ENCODE data around the gene ATRX.
"Not testable (repeated sequence)": the region's sequence is repeated elsewhere in the genome, so short reads cannot be mapped to it uniquely, and the experiment has no call there.

Gene ATRX

GRCh38 chrX:77510007-77510406, 276.0 kb downstream of the ATRX start:
- Histone ChIP-seq H3K4me1 (ENCODE audit: insufficient read depth, low read length, poor library complexity, severe bottlenecking) (no peaks in the 10 kb centered on the region), H2AFZ (ENCODE audit: low read length) (no peak overlapping the region), H3K79me2 (ENCODE audit: insufficient read depth, low read length) (no peaks in the 10 kb centered on the region), H3K4me3 (ENCODE audit: low read length, poor library complexity, severe bottlenecking) (no peak overlapping the region), H3K36me3 (ENCODE audit: insufficient read depth, low read length) (peaks cover 41% of the 10 kb centered on the region), H3K9ac (ENCODE audit: low read depth, low read length, poor library complexity, severe bottlenecking) (no peak overlapping the region), H3F3A (ENCODE audit: low read depth) (no peaks in the 10 kb centered on the region), H4K20me1 (ENCODE audit: insufficient read depth, low read length, poor library complexity, severe bottlenecking) (no peaks in the 10 kb centered on the region), H3K9me2 (replicated peaks; ENCODE audit: low read depth, low read length) (no peaks in the 10 kb centered on the region), H3K4me2 (ENCODE audit: low read depth, low read length, poor library complexity, severe bottlenecking) (no peak overlapping the region), H3K27me3 (ENCODE audit: insufficient read depth, low read length, poor library complexity, severe bottlenecking) (no peaks in the 10 kb centered on the region), H3K9me3 (ENCODE audit: insufficient read depth, low read depth, low read length) (no peaks in the 10 kb centered on the region)
- TF ChIP-seq CTCF (conservative IDR thresholded peaks at IDR 0.05; ENCODE audit: low read length) (no peak), EZH2phosphoT487 (IDR thresholded peaks at IDR 0.05; ENCODE audit: borderline replicate concordance) (no peak)

GRCh38 chrX:77505227-77505626, 280.8 kb downstream of the ATRX start:
- Histone ChIP-seq H4K20me1 (ENCODE audit: insufficient read depth, low read length, poor library complexity, severe bottlenecking) (no peaks in the 10 kb centered on the region), H3K9ac (ENCODE audit: low read depth, low read length, poor library complexity, severe bottlenecking) (no peak overlapping the region), H3K27me3 (ENCODE audit: insufficient read depth, low read length, poor library complexity, severe bottlenecking) (no peaks in the 10 kb centered on the region), H3K9me3 (ENCODE audit: insufficient read depth, low read depth, low read length) (no peaks in the 10 kb centered on the region), H2AFZ (ENCODE audit: low read length) (no peak overlapping the region), H3K4me1 (ENCODE audit: insufficient read depth, low read length, poor library complexity, severe bottlenecking) (no peaks in the 10 kb centered on the region), H3F3A (ENCODE audit: low read depth) (no peaks in the 10 kb centered on the region), H3K4me3 (ENCODE audit: low read length, poor library complexity, severe bottlenecking) (no peak overlapping the region), H3K36me3 (ENCODE audit: insufficient read depth, low read length) (peaks cover 27% of the 10 kb centered on the region; the same call in 1 of the 2 replicates), H3K4me2 (ENCODE audit: low read depth, low read length, poor library complexity, severe bottlenecking) (no peak overlapping the region), H3K9me2 (replicated peaks; ENCODE audit: low read depth, low read length) (no peaks in the 10 kb centered on the region), H3K79me2 (ENCODE audit: insufficient read depth, low read length) (no peaks in the 10 kb centered on the region)
- no peak for TF ChIP-seq EZH2phosphoT487 (IDR thresholded peaks at IDR 0.05; ENCODE audit: borderline replicate concordance)
- TF ChIP-seq CTCF (conservative IDR thresholded peaks at IDR 0.05; ENCODE audit: low read length), result no peak

DNA sequence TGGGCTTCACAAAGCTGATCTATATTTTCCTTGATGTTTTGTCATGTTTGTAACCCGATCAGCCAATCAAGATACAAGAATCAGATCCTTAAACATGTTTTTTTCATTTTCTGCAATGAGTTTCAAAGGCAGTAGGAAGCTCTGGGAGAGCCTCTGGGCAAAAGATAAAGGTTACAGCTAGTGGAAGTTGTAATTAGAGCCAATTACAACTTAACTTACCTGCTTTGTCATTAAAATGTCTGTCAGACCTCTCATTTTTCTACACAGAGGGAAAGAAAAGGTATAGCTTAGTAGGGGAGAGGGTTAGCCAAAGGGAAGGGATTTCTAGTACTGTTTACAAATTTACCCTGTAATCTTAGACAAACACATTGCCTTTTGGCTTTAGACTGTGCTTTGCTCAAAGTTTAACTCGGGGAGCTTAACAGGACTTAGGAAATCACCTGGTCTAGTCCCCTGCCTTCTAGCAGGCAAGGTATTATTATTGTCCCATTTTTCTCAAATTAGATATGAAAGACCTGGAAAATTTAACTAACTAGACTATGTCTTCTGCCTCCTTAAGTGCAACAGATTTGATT, 283.0 kb downstream of the ATRX start:
- Histone ChIP-seq H3K27me3 (ENCODE audit: insufficient read depth, low read length, poor library complexity, severe bottlenecking) (no peaks in the 10 kb centered on the region), H3K9me3 (ENCODE audit: insufficient read depth, low read depth, low read length) (no peaks in the 10 kb centered on the region), H3K9ac (ENCODE audit: low read depth, low read length, poor library complexity, severe bottlenecking) (no peak overlapping the region), H4K20me1 (ENCODE audit: insufficient read depth, low read length, poor library complexity, severe bottlenecking) (no peaks in the 10 kb centered on the region), H3K9me2 (replicated peaks; ENCODE audit: low read depth, low read length) (no peaks in the 10 kb centered on the region), H3K4me2 (ENCODE audit: low read depth, low read length, poor library complexity, severe bottlenecking) (no peak overlapping the region), H3K79me2 (ENCODE audit: insufficient read depth, low read length) (no peaks in the 10 kb centered on the region), H3K36me3 (ENCODE audit: insufficient read depth, low read length) (peaks cover 9% of the 10 kb centered on the region; the same call in 1 of the 2 replicates), H3F3A (ENCODE audit: low read depth) (no peaks in the 10 kb centered on the region), H3K4me1 (ENCODE audit: insufficient read depth, low read length, poor library complexity, severe bottlenecking) (no peaks in the 10 kb centered on the region), H2AFZ (ENCODE audit: low read length) (no peak overlapping the region), H3K4me3 (ENCODE audit: low read length, poor library complexity, severe bottlenecking) (no peak overlapping the region)
- TF ChIP-seq EZH2phosphoT487 (IDR thresholded peaks at IDR 0.05; ENCODE audit: borderline replicate concordance) (no peak), CTCF (conservative IDR thresholded peaks at IDR 0.05; ENCODE audit: low read length) (no peak)

DNA sequence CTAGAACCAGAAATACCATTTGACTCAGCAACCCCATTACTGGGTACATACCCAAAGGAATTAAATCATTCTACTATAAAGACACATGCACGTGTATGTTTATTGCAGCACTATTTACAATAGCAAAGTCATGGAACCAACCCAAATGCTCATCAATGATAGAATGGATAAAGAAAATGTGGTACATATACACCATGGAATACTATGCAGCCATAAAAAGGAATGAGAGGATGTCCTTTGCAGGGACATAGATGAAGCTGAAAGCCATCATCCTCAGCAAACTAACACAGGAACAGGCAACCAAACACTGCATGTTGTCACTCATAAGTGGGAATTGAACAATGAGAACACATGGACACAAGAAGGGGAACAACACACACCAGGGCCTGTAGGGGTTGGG, 285.9 kb downstream of the ATRX start:
- not testable (repeated sequence) for H3K79me2 ChIP-seq (ENCODE audit: insufficient read depth, low read length); H3F3A ChIP-seq (ENCODE audit: low read depth); H3K4me1 ChIP-seq (ENCODE audit: insufficient read depth, low read length, poor library complexity, severe bottlenecking); H4K20me1 ChIP-seq (ENCODE audit: insufficient read depth, low read length, poor library complexity, severe bottlenecking); H3K9ac ChIP-seq (ENCODE audit: low read depth, low read length, poor library complexity, severe bottlenecking); H3K4me2 ChIP-seq (ENCODE audit: low read depth, low read length, poor library complexity, severe bottlenecking); H3K27me3 ChIP-seq (ENCODE audit: insufficient read depth, low read length, poor library complexity, severe bottlenecking); H2AFZ ChIP-seq (ENCODE audit: low read length); H3K9me2 ChIP-seq (replicated peaks; ENCODE audit: low read depth, low read length); H3K9me3 ChIP-seq (ENCODE audit: insufficient read depth, low read depth, low read length); H3K36me3 ChIP-seq (ENCODE audit: insufficient read depth, low read length); H3K4me3 ChIP-seq (ENCODE audit: low read length, poor library complexity, severe bottlenecking)

All from Loucy (cell line).